ENCODE measurements around the gene MLLT1.

GRCh38 chr19:6188811-6189210, 91.0 kb downstream of the MLLT1 start:
- TF ChIP-seq, protein P1, sequence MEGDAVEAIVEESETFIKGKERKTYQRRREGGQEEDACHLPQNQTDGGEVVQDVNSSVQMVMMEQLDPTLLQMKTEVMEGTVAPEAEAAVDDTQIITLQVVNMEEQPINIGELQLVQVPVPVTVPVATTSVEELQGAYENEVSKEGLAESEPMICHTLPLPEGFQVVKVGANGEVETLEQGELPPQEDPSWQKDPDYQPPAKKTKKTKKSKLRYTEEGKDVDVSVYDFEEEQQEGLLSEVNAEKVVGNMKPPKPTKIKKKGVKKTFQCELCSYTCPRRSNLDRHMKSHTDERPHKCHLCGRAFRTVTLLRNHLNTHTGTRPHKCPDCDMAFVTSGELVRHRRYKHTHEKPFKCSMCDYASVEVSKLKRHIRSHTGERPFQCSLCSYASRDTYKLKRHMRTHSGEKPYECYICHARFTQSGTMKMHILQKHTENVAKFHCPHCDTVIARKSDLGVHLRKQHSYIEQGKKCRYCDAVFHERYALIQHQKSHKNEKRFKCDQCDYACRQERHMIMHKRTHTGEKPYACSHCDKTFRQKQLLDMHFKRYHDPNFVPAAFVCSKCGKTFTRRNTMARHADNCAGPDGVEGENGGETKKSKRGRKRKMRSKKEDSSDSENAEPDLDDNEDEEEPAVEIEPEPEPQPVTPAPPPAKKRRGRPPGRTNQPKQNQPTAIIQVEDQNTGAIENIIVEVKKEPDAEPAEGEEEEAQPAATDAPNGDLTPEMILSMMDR (IDR thresholded peaks at IDR 0.05; ENCODE audit: low read depth, low read length), result no peak
- TF ChIP-seq EZH2phosphoT487 (IDR thresholded peaks at IDR 0.05; ENCODE audit: low read depth), result no peak
